Hepatocyte (in vitro differentiated cells): ENCODE measurements around the gene CDH12. TPM values are rescaled to one million over a fixed set of nuclear protein-coding genes. Genes with fewer than 3 reads are reported as not detected.

Experiments
- DNase-seq: peaks from one replicate; pipeline ENCODE4 v3.0.0-alpha.2; 2016; ENCODE audit warnings: low spot score
- H2AFZ ChIP-seq: fragments of 200-600 bp; sonication (generic); 2 replicates; pipeline ENCODE4 v1.6.0; 2016; ENCODE audit warnings: antibody characterized with exemption, mild to moderate bottlenecking
- H3K27ac ChIP-seq: fragments of 200-600 bp; sonication (generic); 2 replicates; pipeline ENCODE4 v1.5.1; 2016; ENCODE audit warnings: mild to moderate bottlenecking
- H3K27me3 ChIP-seq: fragments of 200-600 bp; sonication (generic); 2 replicates; pipeline ENCODE4 v1.6.1; 2016
- H3K36me3 ChIP-seq: fragments of 200-600 bp; sonication (generic); replicated peaks from 2 replicates; pipeline ENCODE4 v1.5.1; 2016; ENCODE audit warnings: low read depth; ENCODE audit not compliant: insufficient read depth
- H3K4me1 ChIP-seq: fragments of 200-600 bp; sonication (generic); 2 replicates; pipeline ENCODE4 v1.5.1; 2016; ENCODE audit warnings: mild to moderate bottlenecking, moderate library complexity; ENCODE audit not compliant: insufficient read depth
- H3K4me2 ChIP-seq: fragments of 200-600 bp; sonication (generic); 2 replicates; pipeline ENCODE4 v1.6.0; 2016
- H3K4me3 ChIP-seq: fragments of 200-600 bp; sonication (generic); 2 replicates; pipeline ENCODE4 v1.5.1; 2016; ENCODE audit warnings: mild to moderate bottlenecking
- H3K79me2 ChIP-seq: fragments of 200-600 bp; sonication (generic); 2 replicates; pipeline ENCODE4 v1.6.0; 2017; ENCODE audit warnings: mild to moderate bottlenecking
- H3K9me2 ChIP-seq: fragments of 200-600 bp; sonication (generic); replicated peaks from 2 replicates; pipeline ENCODE4 v1.6.0; 2017; ENCODE audit warnings: mild to moderate bottlenecking; ENCODE audit not compliant: insufficient read depth
- H3K9me3 ChIP-seq: fragments of 200-600 bp; sonication (generic); 2 replicates; pipeline ENCODE4 v1.5.1; 2016; ENCODE audit warnings: low read depth, mild to moderate bottlenecking
- H4K20me1 ChIP-seq: fragments of 200-600 bp; sonication (generic); 2 replicates; pipeline ENCODE4 v1.6.0; 2016; ENCODE audit warnings: mild to moderate bottlenecking; ENCODE audit not compliant: insufficient read depth, poor library complexity, severe bottlenecking
- EZH2 ChIP-seq: fragments of 200-600 bp; sonication (generic); IDR thresholded peaks from 2 replicates; pipeline ENCODE4 v1.6.1; 2016; ENCODE audit warnings: antibody characterized with exemption, mild to moderate bottlenecking, borderline replicate concordance
- EZH2phosphoT487 ChIP-seq: fragments of 200-600 bp; sonication (generic); IDR thresholded peaks from one replicate; pipeline ENCODE4 v1.6.1; 2018; ENCODE audit warnings: antibody characterized with exemption, mild to moderate bottlenecking, low read depth, moderate library complexity; ENCODE audit not compliant: unreplicated experiment, severe bottlenecking
- WGBS: methylation state at CpG from one replicate; pipeline ENCODE4 v1.1.6; 2016; ENCODE audit warnings: low lambda C conversion rate; ENCODE audit errors: missing lambda C conversion rate; 5-methylcytosine and 5-hydroxymethylcytosine counted together
- polyA plus RNA-seq: library from polyadenylated mRNA; unstranded; fragments of >200 nt; fragmentation: Nextera tagmentation; extraction: Ambion mirVana; gene quantifications from 2 replicates; pipeline ENCODE4 v1.2.1, GENCODE V29; 2016
- total RNA-seq: library from RNA; depleted of rRNA; stranded (reverse); fragments of >200 nt; gene quantifications from 2 replicates; pipeline ENCODE4 v1.2.3, GENCODE V29; 2014
- TF ChIP-seq, protein P1 (sequence below): fragments of 200-600 bp; sonication (generic); IDR thresholded peaks from 2 replicates; pipeline ENCODE4 v1.5.1; 2016; ENCODE audit warnings: antibody characterized with exemption, mild to moderate bottlenecking; ENCODE audit not compliant: poor library complexity

The CDH12 gene
- total and polyA plus RNA-seq, 2 experiments from 2014 or later, result 15.4 to 44.5 TPM

DNA sequence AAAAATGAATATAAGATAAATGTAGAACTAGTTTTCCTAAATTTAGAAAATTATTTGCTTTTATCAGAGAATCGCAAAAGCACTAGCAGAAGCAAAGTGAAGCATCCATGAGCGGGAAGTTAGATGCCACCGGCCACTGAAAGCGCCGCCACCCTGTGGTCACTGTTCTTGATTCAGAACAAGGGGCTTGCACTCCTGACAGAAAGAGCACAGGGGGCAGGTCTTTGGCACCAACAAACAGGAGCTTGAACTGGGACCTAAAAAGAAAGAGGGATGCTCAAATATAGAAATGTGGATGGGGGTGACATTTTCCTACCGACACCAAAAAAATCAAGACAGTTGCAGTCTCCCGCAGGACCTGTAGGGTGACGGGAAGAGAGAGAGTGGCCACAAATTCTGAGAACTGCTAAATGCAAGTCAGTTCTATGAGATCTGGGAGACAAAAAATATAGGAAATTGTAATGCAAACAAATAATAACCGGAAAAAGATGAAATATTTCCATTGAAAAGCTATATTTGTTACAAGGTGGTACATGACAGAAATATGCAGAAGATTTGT lies 144.3 kb downstream of the CDH12 start:
- TF ChIP-seq EZH2, result no peak
- TF ChIP-seq, protein P1, sequence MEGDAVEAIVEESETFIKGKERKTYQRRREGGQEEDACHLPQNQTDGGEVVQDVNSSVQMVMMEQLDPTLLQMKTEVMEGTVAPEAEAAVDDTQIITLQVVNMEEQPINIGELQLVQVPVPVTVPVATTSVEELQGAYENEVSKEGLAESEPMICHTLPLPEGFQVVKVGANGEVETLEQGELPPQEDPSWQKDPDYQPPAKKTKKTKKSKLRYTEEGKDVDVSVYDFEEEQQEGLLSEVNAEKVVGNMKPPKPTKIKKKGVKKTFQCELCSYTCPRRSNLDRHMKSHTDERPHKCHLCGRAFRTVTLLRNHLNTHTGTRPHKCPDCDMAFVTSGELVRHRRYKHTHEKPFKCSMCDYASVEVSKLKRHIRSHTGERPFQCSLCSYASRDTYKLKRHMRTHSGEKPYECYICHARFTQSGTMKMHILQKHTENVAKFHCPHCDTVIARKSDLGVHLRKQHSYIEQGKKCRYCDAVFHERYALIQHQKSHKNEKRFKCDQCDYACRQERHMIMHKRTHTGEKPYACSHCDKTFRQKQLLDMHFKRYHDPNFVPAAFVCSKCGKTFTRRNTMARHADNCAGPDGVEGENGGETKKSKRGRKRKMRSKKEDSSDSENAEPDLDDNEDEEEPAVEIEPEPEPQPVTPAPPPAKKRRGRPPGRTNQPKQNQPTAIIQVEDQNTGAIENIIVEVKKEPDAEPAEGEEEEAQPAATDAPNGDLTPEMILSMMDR, result no peak
- Histone ChIP-seq H3K79me2 (no peaks in the 10 kb centered on the region), H3K27ac (no peak overlapping the region), H3K4me1 (no peaks in the 10 kb centered on the region), H4K20me1 (no peaks in the 10 kb centered on the region), H2AFZ (no peak overlapping the region), H3K36me3 (no peaks in the 10 kb centered on the region), H3K9me2 (no peaks in the 10 kb centered on the region), H3K9me3 (no peaks in the 10 kb centered on the region), H3K4me3 (no peak overlapping the region), H3K27me3 (no peaks in the 10 kb centered on the region), H3K4me2 (no peak overlapping the region)
- no peak for DNase-seq
- 73% methylated on average over 9 of the region's 9 CpGs for WGBS

DNA sequence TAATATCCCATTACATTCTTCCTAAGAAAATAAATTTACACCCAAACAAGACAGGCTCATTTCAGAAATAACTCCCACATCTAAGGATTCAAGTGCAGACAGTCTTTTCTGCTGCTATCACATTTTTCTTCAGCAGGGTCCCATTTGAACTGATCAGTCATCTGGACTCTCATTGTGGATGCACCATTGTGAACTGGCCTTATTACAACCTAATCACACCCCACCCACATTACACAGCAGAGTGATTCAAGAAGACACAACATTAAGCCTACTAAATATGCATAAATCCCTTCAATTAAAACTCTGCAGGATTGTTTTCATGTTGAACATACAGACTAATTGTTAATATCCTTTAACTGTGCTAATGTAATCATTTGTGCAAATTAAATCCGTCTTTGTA lies 146.2 kb downstream of the CDH12 start:
- no peak overlapping the region for H3K4me2 ChIP-seq
- no peaks in the 10 kb centered on the region for H3K79me2 ChIP-seq
- H3K9me2 ChIP-seq, result no peaks in the 10 kb centered on the region
- no peaks in the 10 kb centered on the region for H3K27me3 ChIP-seq
- H3K36me3 ChIP-seq, result no peaks in the 10 kb centered on the region
- TF ChIP-seq, protein P1, result no peak
- TF ChIP-seq EZH2 (no peak), EZH2phosphoT487 (no peak)
- H3K4me3 ChIP-seq, result no peak overlapping the region
- no peaks in the 10 kb centered on the region for H3K4me1 ChIP-seq
- no peaks in the 10 kb centered on the region for H4K20me1 ChIP-seq
- no peak overlapping the region for H3K27ac ChIP-seq
- no peak for DNase-seq
- no peak overlapping the region for H2AFZ ChIP-seq
- H3K9me3 ChIP-seq, result no peaks in the 10 kb centered on the region
- 80% methylated on average over 1 of the region's 1 CpG for WGBS

DNA sequence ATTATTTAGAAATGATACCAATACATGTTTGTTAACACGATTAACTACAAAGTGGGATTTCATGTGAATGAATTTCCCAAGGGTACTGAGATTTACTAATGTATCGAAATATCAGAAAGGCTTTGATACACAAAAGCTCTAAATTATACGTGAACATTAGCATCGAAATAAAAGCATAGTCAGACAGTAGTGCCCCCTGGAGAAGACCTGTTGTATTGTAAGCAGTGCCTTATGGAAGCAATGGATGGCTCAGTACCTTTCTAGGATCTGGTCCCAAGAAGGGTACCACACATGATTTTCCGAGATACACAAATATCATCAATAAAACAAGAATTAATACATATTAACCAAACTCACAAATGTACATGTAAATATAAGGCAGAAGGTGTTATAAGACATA lies 153.8 kb downstream of the CDH12 start:
- Histone ChIP-seq H3K9me3 (no peaks in the 10 kb centered on the region), H3K4me2 (no peak overlapping the region), H3K9me2 (no peaks in the 10 kb centered on the region), H2AFZ (no peak overlapping the region), H3K4me3 (no peak overlapping the region), H4K20me1 (no peaks in the 10 kb centered on the region), H3K27ac (no peak overlapping the region), H3K4me1 (no peaks in the 10 kb centered on the region), H3K36me3 (no peaks in the 10 kb centered on the region), H3K79me2 (no peaks in the 10 kb centered on the region), H3K27me3 (no peaks in the 10 kb centered on the region)
- WGBS, result 82% methylated on average over 5 of the region's 5 CpGs
- TF ChIP-seq, protein P1, result no peak
- no peak for TF ChIP-seq EZH2
- no peak for TF ChIP-seq EZH2phosphoT487
- DNase-seq, result no peak

DNA sequence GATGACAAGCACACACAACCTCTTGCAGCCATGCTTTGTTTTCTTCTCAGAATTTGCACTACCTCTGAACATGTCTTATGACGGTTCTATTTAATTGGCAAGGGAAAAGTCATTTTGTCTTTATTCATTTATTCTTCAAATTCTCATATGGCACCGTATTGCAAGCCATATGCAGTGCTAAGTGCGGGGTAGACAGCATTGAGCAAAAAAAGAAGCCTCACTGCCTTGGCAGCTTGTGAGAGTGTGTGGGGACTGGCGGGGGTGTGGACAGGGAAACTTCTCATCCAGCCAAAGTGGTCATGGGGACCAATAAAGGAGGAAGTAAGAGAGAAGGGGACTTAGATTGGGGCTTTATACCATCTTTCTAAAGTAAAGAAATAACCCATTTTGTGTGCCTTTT lies 160.0 kb downstream of the CDH12 start:
- DNase-seq, result no peak

More for the DNA sequence above, 160.0 kb downstream of the CDH12 start:
- H3K79me2 ChIP-seq, result no peaks in the 10 kb centered on the region
- WGBS, result 80% methylated on average over 4 of the region's 4 CpGs
- H3K4me2 ChIP-seq, result no peak overlapping the region
- H3K4me1 ChIP-seq, result no peaks in the 10 kb centered on the region
- no peaks in the 10 kb centered on the region for H3K27me3 ChIP-seq
- no peak overlapping the region for H2AFZ ChIP-seq
- no peaks in the 10 kb centered on the region for H3K36me3 ChIP-seq
- H3K27ac ChIP-seq, result no peak overlapping the region
- no peaks in the 10 kb centered on the region for H4K20me1 ChIP-seq
- H3K9me3 ChIP-seq, result no peaks in the 10 kb centered on the region
- TF ChIP-seq, protein P1, result no peak
- TF ChIP-seq EZH2, result no peak
- no peak for TF ChIP-seq EZH2phosphoT487
- H3K4me3 ChIP-seq, result no peak overlapping the region
- no peaks in the 10 kb centered on the region for H3K9me2 ChIP-seq
